HG03060 (cell line): ENCODE measurements around the gene DMD.
"Not testable (repeated sequence)": the region's sequence is repeated elsewhere in the genome, so short reads cannot be mapped to it uniquely, and the experiment has no call there.

Experiments used
- ATAC-seq: cut with Tn5 transposase; IDR thresholded peaks from one replicate; pipeline ENCODE4 v1.9.1; 2021; ENCODE audit warnings: low read depth, moderate number of reproducible peaks; ENCODE audit not compliant: unreplicated experiment

Gene DMD

GRCh38 chrX:32871636-32872035 lies 339.7 kb downstream of the DMD start:
- no peak for ATAC-seq

DNA sequence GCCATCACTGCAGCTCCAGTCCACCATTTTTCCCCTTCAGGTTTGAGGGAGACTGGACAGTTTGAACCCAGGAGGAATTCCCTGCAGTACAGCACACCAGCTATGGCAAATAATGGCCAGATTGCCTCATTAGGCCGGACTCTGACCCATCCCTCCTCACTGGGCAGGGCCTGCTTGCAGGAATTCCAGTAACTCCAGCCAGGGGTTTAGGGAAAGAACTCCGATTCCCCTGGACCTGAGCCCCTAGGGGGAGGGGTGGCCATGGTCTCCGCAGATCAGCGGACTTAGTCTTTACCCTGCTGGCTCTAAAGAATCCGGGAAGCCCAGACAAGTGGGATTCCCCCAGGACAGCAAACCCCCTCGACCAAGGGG lies 342.8 kb downstream of the DMD start:
- no peak for ATAC-seq

DNA sequence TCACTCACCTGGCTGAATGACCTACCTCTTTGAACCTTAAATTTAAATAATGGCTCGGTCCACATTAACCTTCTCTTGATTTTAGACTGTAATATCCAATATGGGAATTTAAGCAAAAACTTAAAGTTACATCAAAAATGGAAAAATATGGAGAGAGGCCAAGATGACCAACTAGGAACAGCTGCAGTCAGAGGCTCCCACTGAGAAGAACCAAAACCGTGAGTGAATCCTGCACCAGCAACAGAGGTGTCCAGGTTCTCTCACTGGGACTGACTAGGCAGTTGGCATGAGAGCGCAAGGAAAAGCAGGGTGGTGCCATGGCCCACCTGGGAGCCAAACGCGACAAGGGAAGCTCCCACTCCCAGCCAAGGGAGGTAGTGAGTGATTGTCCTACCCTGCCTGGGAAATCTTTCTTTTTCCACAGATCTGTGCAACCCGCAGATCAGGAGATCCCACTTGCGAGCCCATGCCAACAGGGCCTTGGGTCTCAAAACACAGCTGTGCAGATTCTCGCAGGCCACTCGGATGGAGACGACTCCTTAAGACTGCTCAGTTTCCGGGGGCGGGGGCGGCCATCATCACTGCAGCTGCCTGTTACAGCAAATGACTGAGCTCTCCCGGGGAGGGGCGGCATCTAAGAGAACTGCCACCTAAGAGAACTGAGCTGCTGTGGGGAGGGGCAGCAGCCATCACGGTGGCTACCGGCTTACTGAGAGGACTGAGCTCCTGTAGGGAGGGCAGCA lies 343.4 kb downstream of the DMD start:
- ATAC-seq: no peak

DNA sequence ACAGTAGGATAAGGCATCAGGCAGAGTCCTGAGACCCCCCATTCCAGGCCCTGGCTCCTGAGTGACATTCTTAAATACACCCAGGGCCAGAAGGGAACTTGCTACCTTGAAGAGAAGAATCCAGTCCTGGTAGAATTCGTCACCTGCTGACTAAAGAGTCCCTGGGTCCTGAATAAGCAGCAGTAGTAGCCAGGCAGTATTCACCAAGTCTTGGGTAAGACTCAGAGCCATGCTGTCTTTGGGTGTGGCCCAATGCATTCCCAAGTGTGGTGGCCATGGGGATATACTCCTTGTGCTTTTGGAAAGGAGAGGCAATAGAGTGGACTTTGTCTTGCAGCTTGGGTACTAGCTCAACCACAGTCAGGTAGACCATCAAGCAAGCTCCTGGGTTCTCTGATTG lies 359.1 kb downstream of the DMD start:
- ATAC-seq: no peak

DNA sequence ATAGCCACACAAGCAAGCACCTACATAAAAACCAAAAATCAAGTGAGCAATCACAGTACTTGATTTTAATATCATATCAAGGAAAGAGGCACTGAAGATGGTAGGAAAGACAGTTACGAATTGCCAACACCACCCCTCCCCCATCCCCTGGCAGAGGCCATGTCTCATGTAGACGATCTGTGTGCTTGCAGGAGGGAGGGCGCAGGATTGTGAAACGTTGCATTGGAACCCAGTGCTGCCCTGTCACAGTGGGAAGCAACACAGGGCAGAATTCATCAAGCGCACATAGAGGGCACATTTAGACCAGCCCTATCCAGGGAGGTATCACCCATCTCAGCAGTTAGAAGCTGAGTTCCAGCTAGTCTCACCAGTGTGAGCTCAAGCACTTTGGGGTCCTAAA lies 359.8 kb downstream of the DMD start:
- ATAC-seq: no peak

DNA sequence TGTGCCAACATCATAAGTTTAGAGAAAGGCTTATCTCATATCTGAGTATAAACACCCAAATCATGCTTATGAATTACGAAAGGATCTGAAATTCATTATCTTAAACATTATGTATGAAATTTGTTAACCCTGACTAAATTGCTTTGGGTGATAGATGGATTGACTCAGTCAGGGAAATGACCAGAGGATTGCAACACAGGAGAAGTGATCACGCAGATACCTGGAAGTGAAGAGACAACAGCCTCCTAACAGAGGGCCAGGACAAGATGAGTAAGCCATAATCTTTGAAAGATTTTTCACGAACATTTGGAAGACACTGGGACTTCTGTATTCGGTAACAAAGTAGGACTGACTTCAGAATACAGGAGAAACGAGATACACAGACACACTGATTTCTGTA lies 363.4 kb downstream of the DMD start:
- ATAC-seq: no peak

DNA sequence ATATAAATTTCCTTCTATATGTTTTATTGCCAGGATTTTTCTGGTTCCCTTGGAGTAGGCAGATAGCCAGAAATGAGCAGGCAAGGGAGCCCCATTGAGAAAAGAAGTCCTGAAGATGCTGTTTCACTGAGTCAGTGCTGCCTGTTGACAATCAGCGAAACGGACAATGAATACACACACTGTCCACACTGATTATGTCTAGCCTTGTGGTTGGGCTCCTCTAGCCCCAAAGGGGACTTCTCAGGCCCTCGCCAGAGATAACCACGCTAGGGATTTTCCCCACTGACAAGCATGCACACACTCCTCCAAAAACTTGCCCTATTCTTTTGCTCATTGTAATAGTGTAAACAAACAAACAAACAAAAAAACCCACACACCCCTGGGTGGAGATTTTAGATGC lies 369.3 kb downstream of the DMD start:
- ATAC-seq: no peak

- ATAC-seq: no peak
Measured at GRCh38 chrX:32839781-32840180, 371.6 kb downstream of the DMD start.

DNA sequence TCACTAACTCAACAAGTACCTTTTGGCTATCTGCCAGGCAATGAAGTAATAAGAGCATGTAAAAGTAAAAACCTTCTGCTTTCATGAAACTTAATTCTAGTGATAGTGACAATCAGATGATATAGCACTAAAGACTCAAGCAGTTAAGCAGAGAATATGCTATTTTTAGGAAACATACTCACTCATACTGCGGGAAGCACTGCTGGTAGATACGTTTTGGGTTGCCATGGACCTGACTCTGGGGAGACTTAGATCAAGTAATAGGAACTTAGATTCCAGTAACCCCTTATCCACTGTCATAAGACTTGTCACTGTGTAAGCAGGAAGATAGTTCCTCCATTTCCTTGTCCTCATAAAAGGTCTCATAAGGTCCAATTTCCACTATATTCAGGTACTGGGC lies 386.3 kb downstream of the DMD start:
- no peak for ATAC-seq

DNA sequence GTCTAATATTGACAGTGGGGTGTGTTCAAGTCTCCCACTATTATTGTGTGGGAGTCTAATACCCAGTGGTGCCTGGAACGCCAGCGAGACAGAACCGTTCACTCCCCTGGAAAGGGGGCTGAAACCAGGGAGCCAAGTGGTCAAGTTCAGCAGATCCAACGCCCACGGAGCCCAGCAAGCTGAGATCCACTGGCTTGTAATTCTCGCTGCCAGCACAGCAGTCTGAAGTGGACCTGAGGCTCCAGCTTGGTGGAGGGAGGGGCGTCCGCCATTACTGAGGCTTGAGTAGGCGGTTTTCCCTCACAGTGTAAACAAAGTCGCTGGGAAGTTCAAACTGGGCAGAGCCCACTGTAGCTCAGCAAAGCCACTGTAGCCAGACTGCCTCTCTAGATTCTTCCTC lies 407.3 kb downstream of the DMD start:
- no peak for ATAC-seq

DNA sequence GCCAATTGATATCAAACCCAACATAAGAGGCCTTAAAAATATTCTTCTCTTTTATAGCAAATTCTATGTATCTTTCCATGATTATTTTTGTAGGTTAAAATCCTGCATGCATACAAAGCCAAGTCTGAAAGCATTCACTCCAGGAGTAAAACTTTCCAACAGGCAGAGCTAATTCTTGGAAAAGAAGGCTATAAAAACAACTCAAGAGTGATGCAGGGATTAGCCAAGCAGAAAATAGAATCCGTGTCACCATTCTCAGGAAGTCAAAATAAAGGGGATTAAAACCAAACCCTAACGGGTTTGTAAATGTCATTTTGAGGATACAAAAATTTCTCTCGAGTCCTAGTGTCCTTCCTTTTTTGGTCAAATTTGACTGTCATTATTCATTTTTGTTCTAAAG lies 412.4 kb downstream of the DMD start:
- no peak for ATAC-seq

DNA sequence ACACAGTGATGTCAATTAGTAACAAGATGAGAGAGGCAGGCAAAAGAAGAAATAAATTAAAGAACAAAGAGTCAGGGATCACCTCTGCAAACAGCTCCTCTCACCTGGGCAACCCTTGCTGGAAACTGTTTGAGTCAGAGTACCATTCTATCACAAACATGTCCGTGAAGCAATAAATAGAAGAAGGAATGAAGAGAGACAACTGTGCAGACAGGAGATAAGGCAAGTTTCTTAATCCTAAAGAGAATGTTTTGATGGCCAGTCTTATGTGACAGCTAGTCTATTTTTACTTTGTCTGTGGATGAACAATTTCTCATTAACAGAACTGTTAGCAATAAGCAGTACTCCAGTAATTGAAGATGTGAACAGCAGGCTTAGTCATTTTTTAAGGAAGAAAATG lies 422.4 kb downstream of the DMD start:
- ATAC-seq: no peak

- ATAC-seq: no peak
Measured at GRCh38 chrX:32780109-32780508, 431.2 kb downstream of the DMD start.

DNA sequence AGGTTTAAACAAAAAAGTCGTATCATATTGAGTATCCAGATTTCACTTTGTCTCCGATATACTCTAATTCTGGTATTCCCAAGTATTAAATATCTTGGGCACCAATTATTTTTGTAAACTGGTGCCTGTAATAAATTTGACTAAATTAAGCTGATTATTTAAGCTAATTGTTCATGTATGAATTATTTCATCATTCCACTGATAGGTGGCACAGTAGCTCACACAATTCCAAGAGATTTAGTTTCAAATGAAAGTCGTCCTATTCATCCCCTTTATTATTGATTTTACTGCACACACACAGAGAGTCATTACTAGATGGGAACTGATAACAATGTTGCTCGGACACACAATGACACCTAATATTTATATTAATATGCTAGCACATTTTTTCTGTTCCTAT lies 432.4 kb downstream of the DMD start:
- no peak for ATAC-seq

GRCh38 chrX:32774966-32775365 lies 436.4 kb downstream of the DMD start:
- no peak for ATAC-seq

DNA sequence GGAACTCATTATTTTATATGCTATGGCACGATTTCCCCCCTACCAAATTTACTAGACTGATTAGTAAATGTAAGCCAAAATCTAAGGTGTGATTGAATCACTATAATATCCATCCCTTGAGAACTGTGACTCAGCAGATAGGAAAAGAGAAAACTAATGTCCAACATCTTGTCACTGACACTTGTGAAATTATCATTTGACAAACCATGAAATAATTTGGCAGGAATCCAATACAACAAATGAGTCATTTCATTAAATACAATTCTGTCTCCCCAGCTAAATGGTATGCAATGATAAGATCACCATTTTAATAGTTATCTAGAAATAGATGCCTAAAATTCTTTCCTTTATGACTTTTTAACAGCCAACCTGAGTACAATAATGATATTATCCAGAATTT lies 462.3 kb downstream of the DMD start:
- no peak for ATAC-seq

DNA sequence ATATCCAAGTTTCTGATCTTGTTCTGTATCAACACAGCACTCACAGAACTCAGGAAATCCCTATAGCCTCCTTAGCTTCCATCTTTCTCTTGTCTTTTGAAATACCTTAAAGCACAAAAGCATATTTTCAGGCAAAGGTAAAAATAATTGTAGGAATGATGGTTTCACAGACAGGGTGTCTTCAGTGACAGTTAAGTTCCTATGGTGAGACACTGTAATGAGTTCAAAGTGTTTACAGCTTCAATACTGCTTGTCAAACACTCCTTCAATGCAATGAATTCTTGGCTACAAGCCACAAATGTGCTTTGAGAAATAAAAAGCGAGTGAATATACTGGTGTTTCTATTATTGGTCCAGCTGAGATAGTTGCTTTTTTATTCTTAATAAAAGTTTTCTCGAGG lies 466.0 kb downstream of the DMD start:
- ATAC-seq: no peak

DNA sequence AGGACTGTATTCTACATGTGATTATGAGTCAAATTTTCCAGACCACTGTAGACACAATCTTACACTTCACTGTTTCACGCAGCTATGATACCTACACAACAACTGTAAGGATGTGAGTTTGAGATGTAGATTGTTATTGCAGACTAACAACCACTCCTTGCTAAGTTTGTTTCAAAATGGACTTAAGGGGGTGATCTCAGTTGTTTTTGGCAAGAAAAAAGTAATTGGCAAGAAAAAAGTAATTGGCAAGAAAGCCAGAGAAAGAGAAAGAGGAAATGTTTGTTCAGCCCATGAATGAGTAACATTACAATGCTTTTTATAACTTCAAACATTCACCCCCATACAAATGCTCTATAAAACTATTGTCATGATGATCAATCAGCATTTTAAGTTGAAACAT lies 466.4 kb downstream of the DMD start:
- no peak for ATAC-seq

- ATAC-seq: no peak
Measured at GRCh38 chrX:32741910-32742309, 469.4 kb downstream of the DMD start.

DNA sequence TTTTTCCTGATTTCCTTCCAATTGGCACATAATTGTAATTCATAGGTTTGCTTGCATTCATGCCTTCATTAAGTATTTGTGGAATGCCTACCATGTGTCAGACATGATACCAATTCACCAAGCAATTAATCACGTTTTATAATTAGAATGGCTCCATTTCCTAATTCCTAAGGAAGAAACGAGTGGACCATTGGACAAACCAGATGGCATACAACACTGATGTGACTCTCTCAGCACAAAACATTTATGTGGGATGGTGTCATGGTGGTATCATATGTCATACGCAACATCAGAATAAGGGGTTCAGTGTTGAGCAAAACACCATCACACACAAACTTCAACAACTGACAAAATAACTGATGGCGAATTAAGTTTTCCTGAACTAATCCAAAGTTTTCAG lies 502.8 kb downstream of the DMD start:
- ATAC-seq: no peak

- ATAC-seq: not testable (repeated sequence)
Measured at GRCh38 chrX:32705385-32705784, 506.0 kb downstream of the DMD start.

- ATAC-seq: no peak
Measured at GRCh38 chrX:32687379-32687778, 524.0 kb downstream of the DMD start.

DNA sequence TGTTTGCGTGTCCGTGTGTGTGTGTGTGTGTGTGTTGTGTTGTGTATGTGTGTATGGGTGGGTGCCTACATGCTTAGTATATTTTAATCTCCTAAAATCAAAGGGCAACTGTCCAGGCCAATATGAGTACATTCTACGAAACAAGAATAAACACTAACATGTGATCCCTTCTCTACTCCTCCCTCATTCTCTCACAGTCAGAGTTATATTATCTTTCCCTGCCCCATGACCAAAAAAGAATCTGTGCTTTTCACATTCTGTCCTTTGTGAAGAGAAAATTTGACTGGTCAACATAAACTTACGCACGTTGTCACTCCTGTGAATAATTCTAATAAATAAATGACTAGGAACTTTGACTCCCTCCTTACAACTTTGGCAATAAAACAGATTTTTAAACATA lies 532.9 kb downstream of the DMD start:
- no peak for ATAC-seq
